Nephron progenitor cell (in vitro differentiated cells): ENCODE data around the gene UBE2L3.

Experiments used
- DNase-seq: peaks from one replicate; pipeline ENCODE4 v3.0.0; 2021
- H3K27ac Mint-ChIP-seq: 2 replicates; pipeline ENCODE4 v1.8.0; 2021; ENCODE audit warnings: mild to moderate bottlenecking, moderate library complexity, mixed read lengths
- H3K27me3 Mint-ChIP-seq: 2 replicates; pipeline ENCODE4 v1.8.0; 2021; ENCODE audit warnings: mild to moderate bottlenecking, low read depth, mixed read lengths; ENCODE audit not compliant: poor library complexity
- H3K36me3 Mint-ChIP-seq: 2 replicates; pipeline ENCODE4 v1.8.0; 2021; ENCODE audit warnings: low read depth, mixed read lengths
- H3K4me1 Mint-ChIP-seq: 2 replicates; pipeline ENCODE4 v1.8.0; 2021; ENCODE audit warnings: mixed read lengths
- H3K4me3 Mint-ChIP-seq: 2 replicates; pipeline ENCODE4 v1.8.0; 2021; ENCODE audit warnings: mild to moderate bottlenecking, moderate library complexity, mixed read lengths
- H3K9me3 Mint-ChIP-seq: 2 replicates; pipeline ENCODE4 v1.8.0; 2021; ENCODE audit warnings: mild to moderate bottlenecking, moderate library complexity, mixed read lengths
- TF ChIP-seq, protein P1 (sequence below): fragments of 200-600 bp; sonication (generic); IDR thresholded peaks from 2 replicates; pipeline ENCODE4 v1.5.0; 2021; ENCODE audit warnings: antibody characterized with exemption

UBE2L3 gene

DNA sequence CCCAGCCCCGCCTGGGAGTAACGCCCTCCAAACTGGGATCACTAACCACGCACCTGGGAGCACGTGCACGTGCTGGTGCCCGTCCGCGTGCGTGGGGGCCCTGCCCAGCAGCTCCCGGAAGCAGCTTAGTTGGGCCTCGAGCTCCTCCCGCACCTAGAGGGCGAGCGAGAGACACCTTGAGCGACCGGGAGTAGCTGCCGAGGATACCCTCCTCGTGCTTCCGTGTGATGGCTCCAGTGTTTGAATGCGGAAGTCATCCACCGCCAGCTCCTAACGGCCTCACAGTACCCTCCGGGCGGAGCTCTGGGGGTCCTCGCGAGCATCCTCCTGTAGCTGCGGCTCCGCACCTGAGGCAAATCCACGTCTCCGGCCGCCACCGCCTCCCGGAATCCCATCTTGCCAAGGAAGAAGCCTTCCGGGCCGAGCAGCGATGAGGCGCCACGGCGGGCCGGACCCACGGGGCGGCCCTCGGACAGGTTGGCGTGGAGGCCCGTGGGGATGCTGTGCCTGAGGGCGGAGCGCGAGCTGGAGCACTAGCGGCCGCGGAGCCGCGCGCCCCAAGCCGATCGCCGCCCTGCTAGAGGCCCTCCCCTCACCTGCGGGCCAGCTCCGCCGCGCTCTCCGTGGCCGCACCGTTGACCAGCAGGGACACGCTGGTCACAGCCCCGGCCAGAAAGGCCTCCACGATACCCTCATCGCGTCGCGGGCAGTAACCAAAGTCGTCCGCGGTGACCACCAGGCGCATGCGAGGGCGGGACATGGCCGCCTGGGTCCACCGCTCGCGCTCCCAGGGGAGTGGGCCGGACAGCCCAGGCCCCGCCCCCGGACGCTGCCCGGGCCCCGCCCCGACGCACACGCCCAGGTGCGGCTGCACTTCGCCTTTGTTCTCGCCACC, 62.0 kb downstream of the UBE2L3 start, which contains the start of gene YDJC:
YDJC (minus strand) TSS at position 768 of the 895 bp plus-strand sequence; CDS start at position 760, 8 bp downstream.
- TF ChIP-seq, protein P1, sequence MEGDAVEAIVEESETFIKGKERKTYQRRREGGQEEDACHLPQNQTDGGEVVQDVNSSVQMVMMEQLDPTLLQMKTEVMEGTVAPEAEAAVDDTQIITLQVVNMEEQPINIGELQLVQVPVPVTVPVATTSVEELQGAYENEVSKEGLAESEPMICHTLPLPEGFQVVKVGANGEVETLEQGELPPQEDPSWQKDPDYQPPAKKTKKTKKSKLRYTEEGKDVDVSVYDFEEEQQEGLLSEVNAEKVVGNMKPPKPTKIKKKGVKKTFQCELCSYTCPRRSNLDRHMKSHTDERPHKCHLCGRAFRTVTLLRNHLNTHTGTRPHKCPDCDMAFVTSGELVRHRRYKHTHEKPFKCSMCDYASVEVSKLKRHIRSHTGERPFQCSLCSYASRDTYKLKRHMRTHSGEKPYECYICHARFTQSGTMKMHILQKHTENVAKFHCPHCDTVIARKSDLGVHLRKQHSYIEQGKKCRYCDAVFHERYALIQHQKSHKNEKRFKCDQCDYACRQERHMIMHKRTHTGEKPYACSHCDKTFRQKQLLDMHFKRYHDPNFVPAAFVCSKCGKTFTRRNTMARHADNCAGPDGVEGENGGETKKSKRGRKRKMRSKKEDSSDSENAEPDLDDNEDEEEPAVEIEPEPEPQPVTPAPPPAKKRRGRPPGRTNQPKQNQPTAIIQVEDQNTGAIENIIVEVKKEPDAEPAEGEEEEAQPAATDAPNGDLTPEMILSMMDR: peak; percentile 32
- peak within 1 kb of the TSS; percentile 85 for H3K4me3 Mint-ChIP-seq
- peak; percentile 97 for DNase-seq

DNA sequence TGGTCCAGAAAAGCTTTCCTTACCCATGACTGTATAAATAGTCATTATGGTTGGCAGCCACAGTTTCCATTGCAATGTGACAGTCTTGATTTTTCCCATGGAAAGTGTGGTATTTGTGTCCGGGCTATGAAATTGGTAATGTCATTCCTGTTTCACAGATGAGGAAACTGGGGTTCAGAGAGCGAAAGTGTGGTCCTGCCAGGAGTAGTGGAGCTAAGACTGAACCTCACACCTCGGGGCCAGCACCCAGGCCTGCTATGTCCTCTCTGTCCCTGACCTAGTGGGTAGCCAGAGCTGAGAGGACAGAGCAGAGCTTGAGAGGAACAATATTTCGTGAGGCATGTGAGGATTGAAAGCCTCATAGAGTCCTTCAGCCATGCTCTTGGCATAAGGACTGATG, 63.5 kb downstream of the UBE2L3 start:
- no peak for DNase-seq
- Mint-ChIP-seq H3K27me3 (no peaks in the 10 kb centered on the region), H3K4me1 (peaks cover 16% of the 10 kb centered on the region), H3K27ac (no peak overlapping the region), H3K9me3 (no peaks in the 10 kb centered on the region), H3K36me3 (peaks cover 9% of the 10 kb centered on the region), H3K4me3 (peak overlapping the region; percentile 58)
- TF ChIP-seq, protein P1: no peak

More for the DNA sequence above, 62.0 kb downstream of the UBE2L3 start, which contains the start of gene YDJC:
- no peaks in the 10 kb centered on the region for H3K27me3 Mint-ChIP-seq
- no peaks in the 10 kb centered on the region for H3K9me3 Mint-ChIP-seq
- H3K27ac Mint-ChIP-seq: no peak within 1 kb of the TSS
- H3K4me1 Mint-ChIP-seq: peaks cover 23% of the 10 kb centered on the region
- H3K36me3 Mint-ChIP-seq: peaks cover 9% of the 10 kb centered on the region

DNA sequence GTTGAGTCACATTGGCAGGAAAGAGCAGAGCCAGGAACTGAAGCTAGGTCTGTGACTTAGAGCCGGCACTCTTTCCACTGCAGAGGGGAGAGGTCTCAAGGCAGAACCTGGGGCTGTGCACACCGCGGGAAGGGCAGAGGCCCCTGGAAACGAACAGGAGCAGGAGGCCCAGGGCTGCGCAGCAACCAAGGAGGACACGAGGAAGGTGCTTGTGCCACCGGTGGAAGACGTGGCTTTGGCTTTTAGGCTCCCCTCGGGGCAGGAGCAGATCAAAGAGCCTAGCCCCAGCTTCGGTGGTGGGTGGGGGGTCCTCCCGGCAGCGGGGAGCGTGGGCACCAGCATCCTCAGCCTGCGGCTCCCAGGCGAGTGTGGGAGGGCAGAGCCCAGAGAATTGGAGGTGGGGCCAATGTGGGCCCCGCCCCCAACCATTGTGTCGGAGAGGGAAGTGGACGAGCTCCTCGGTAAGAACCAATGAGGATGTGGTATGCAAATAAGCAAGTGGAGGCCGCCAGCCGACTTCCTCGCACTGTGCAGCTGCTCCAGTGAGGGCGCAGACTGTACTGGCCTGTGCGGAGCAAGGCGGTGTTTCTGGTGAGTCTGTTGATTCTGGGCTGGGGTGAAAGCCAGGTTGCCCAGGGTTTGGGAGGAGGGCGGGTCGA, 64.9 kb downstream of the UBE2L3 start, which contains the start of gene CCDC116:
CCDC116 (plus strand) TSS at position 524 of the 659 bp plus-strand sequence. CDS start 422 bp downstream, outside the sequence.
- Mint-ChIP-seq H3K27ac (no peak within 1 kb of the TSS), H3K9me3 (no peaks in the 10 kb centered on the region), H3K4me3 (no peak within 1 kb of the TSS), H3K4me1 (peaks cover 9% of the 10 kb centered on the region), H3K36me3 (peaks cover 9% of the 10 kb centered on the region), H3K27me3 (peaks cover 3% of the 10 kb centered on the region)
- peak; percentile 54 for DNase-seq
- TF ChIP-seq, protein P1: no peak

DNA sequence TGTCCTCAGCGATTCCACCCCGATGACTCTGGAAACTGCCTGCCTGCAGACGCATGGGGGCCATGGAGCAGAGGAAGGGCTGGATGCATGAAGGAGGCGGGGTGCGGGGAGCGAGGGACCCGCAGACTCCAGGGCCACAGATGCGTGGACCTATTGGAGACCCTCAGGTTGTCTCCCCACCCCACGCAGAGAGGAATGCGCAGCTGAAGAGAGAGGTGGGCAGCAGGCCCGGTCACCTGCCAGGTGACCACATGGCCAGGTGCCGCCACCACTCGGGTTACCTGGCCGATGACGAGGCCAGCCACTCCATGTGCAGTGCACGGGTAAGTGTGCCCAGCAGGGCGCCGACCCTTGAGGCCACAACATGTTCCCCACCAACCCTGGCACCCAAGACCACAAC, 65.4 kb downstream of the UBE2L3 start:
- H3K27me3 Mint-ChIP-seq: peaks cover 3% of the 10 kb centered on the region
- peaks cover 5% of the 10 kb centered on the region for H3K36me3 Mint-ChIP-seq
- TF ChIP-seq, protein P1: no peak

DNA sequence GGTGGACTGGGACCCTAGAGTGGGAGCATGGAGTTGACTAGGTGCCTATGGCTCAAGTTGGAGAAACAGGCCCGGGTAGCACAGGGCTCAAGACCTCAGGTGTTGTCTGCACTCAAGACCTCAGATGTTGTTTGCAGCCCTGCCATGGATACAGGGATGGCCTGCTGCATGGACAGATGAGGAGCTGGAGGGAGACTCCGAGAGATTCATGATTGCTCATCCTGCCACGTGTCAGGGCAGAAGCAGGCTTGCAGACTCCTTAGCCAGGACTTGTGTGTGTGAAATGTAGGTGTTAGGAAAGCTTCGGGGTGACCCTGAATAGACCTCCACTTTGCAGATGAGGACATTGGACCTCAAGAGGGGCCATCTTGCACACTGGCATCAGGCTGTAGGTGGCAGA, 66.0 kb downstream of the UBE2L3 start:
- Mint-ChIP-seq H3K4me1 (peaks cover under 1% of the 10 kb centered on the region), H3K27me3 (peaks cover 5% of the 10 kb centered on the region), H3K9me3 (no peaks in the 10 kb centered on the region), H3K36me3 (no peaks in the 10 kb centered on the region), H3K4me3 (no peak overlapping the region), H3K27ac (no peak overlapping the region)
- TF ChIP-seq, protein P1: no peak
- DNase-seq: no peak

More for the DNA sequence above, 65.4 kb downstream of the UBE2L3 start:
- Mint-ChIP-seq H3K4me1 (peaks cover 6% of the 10 kb centered on the region), H3K9me3 (no peaks in the 10 kb centered on the region), H3K27ac (no peak overlapping the region), H3K4me3 (no peak overlapping the region)
- DNase-seq: no peak
